Spinal cord (tissue), 10 donors: ENCODE measurements around the gene MAP4K3. TPM values are rescaled to one million over a fixed set of nuclear protein-coding genes. Genes with fewer than 3 reads are reported as not detected.
"Not testable (repeated sequence)": the region's sequence is repeated elsewhere in the genome, so short reads cannot be mapped to it uniquely, and the experiment has no call there.

Experiments used
- DNase-seq, 6 donors: peaks; one replicate each; pipeline versions ENCODE4 v3.0.0 to v3.0.0-alpha.2; 2013 to 2015; ENCODE audit warnings: low spot score in 6 of 6, low read depth in 4 of 6
- H3K27ac ChIP-seq: one replicate; pipeline ENCODE4 v1.5.1; 2013; ENCODE audit warnings: low read depth, low read length, control low read depth
- H3K27me3 ChIP-seq: one replicate; pipeline ENCODE4 v1.6.1; 2013; ENCODE audit warnings: low read length; ENCODE audit not compliant: control insufficient read depth, insufficient read depth
- H3K36me3 ChIP-seq: one replicate; pipeline ENCODE4 v1.6.1; 2013; ENCODE audit warnings: low read length; ENCODE audit not compliant: control insufficient read depth, insufficient read depth
- H3K4me1 ChIP-seq: one replicate; pipeline ENCODE4 v1.6.1; 2013; ENCODE audit warnings: low read length; ENCODE audit not compliant: control insufficient read depth, insufficient read depth
- H3K4me3 ChIP-seq: one replicate; pipeline ENCODE4 v1.5.1; 2013; ENCODE audit warnings: low read depth, low read length, control low read depth
- H3K9me3 ChIP-seq: one replicate; pipeline ENCODE4 v1.6.1; 2013; ENCODE audit warnings: low read length; ENCODE audit not compliant: control insufficient read depth, insufficient read depth
- WGBS: methylation state at CpG from one replicate; pipeline ENCODE4 v1.1.5; 2013; ENCODE audit warnings: missing lambda C conversion rate; ENCODE audit not compliant: insufficient coverage; 5-methylcytosine and 5-hydroxymethylcytosine counted together
- polyA plus RNA-seq, 2 donors: library from polyadenylated mRNA; unstranded; fragments of 120-200 nt; gene quantifications; one replicate each; pipeline ENCODE4 v1.2.1, GENCODE V29; 2013; ENCODE audit not compliant: insufficient read length in 2 of 2
- total RNA-seq, 2 donors: library from RNA; depleted of rRNA in 1 of 2; stranded (reverse); fragments of 120-200 nt in 1 of 2; fragments of >200 nt in 1 of 2; gene quantifications; one replicate each; pipeline versions ENCODE4 v1.2.3 to v1.2.4, GENCODE V29; 2013 to 2014
- donor health status: healthy.

The MAP4K3 gene
- total and polyA plus RNA-seq, 4 donors: 48.0 to 88.9 (median 58.9) TPM

GRCh38 chr2:39395313-39395712, 41.8 kb downstream of the MAP4K3 start:
- Histone ChIP-seq H3K36me3 (no peaks in the 10 kb centered on the region), H3K9me3 (no peaks in the 10 kb centered on the region), H3K4me3 (no peak overlapping the region), H3K4me1 (peaks cover 3% of the 10 kb centered on the region), H3K27ac (no peak overlapping the region), H3K27me3 (no peaks in the 10 kb centered on the region)
- 80% methylated on average over 1 of the region's 2 CpGs for WGBS
- no peak for DNase-seq

GRCh38 chr2:39394516-39394961, 42.5 kb downstream of the MAP4K3 start:
- Histone ChIP-seq H3K4me3 (no peak overlapping the region), H3K4me1 (peaks cover 3% of the 10 kb centered on the region), H3K27me3 (no peaks in the 10 kb centered on the region), H3K36me3 (no peaks in the 10 kb centered on the region), H3K27ac (no peak overlapping the region), H3K9me3 (no peaks in the 10 kb centered on the region)
- no peak for DNase-seq
- no CpG with 5 or more reads among the region's 5 CpGs for WGBS

GRCh38 chr2:39392672-39393071, 44.4 kb downstream of the MAP4K3 start:
- Histone ChIP-seq H3K4me1 (no peaks in the 10 kb centered on the region), H3K4me3 (no peak overlapping the region), H3K27me3 (no peaks in the 10 kb centered on the region), H3K36me3 (no peaks in the 10 kb centered on the region), H3K9me3 (no peaks in the 10 kb centered on the region), H3K27ac (no peak overlapping the region)
- DNase-seq: no peak
- WGBS: 0% methylated on average over 1 of the region's 2 CpGs

- WGBS: 50% methylated on average over 2 of the region's 4 CpGs
- no peak overlapping the region for H3K27ac ChIP-seq
- H3K4me3 ChIP-seq: no peak overlapping the region
- H3K9me3 ChIP-seq: no peaks in the 10 kb centered on the region
- no peak for DNase-seq
- no peaks in the 10 kb centered on the region for H3K4me1 ChIP-seq
- no peaks in the 10 kb centered on the region for H3K27me3 ChIP-seq
- no peaks in the 10 kb centered on the region for H3K36me3 ChIP-seq
These were observed 46.9 kb downstream of the MAP4K3 start for GRCh38 chr2:39390216-39390615.

- H3K27ac ChIP-seq: no peak overlapping the region
- no peak overlapping the region for H3K4me3 ChIP-seq
- H3K36me3 ChIP-seq: no peaks in the 10 kb centered on the region
- H3K4me1 ChIP-seq: no peaks in the 10 kb centered on the region
- DNase-seq: no peak
- no peaks in the 10 kb centered on the region for H3K9me3 ChIP-seq
- H3K27me3 ChIP-seq: no peaks in the 10 kb centered on the region
These were observed 51.0 kb downstream of the MAP4K3 start for GRCh38 chr2:39386064-39386463.

GRCh38 chr2:39385172-39385571, 51.9 kb downstream of the MAP4K3 start:
- no peak overlapping the region for H3K27ac ChIP-seq
- no peak for DNase-seq
- no peaks in the 10 kb centered on the region for H3K27me3 ChIP-seq
- H3K36me3 ChIP-seq: no peaks in the 10 kb centered on the region
- no CpG with 5 or more reads among the region's 2 CpGs for WGBS
- no peak overlapping the region for H3K4me3 ChIP-seq
- H3K9me3 ChIP-seq: no peaks in the 10 kb centered on the region
- H3K4me1 ChIP-seq: no peaks in the 10 kb centered on the region

- not testable (repeated sequence) for H3K4me1 ChIP-seq, H3K4me3 ChIP-seq, H3K27ac ChIP-seq, DNase-seq, H3K36me3 ChIP-seq, H3K27me3 ChIP-seq, H3K9me3 ChIP-seq
- over 99% methylated on average over 8 of the region's 11 CpGs for WGBS
These were observed 53.0 kb downstream of the MAP4K3 start for GRCh38 chr2:39384071-39384470.

- H3K27ac ChIP-seq: no peak overlapping the region
- H3K36me3 ChIP-seq: no peaks in the 10 kb centered on the region
- H3K9me3 ChIP-seq: no peaks in the 10 kb centered on the region
- H3K4me3 ChIP-seq: no peak overlapping the region
- WGBS: 92% methylated on average over 2 of the region's 6 CpGs
- no peaks in the 10 kb centered on the region for H3K4me1 ChIP-seq
- H3K27me3 ChIP-seq: no peaks in the 10 kb centered on the region
- no peak for DNase-seq
These were observed 53.9 kb downstream of the MAP4K3 start for GRCh38 chr2:39383146-39383545.

- Histone ChIP-seq H3K4me3 (no peak overlapping the region), H3K27ac (no peak overlapping the region), H3K4me1 (no peaks in the 10 kb centered on the region), H3K9me3 (no peaks in the 10 kb centered on the region), H3K27me3 (no peaks in the 10 kb centered on the region), H3K36me3 (no peaks in the 10 kb centered on the region)
- WGBS: 75% methylated on average over 4 of the region's 5 CpGs
- DNase-seq: no peak
These were observed 55.4 kb downstream of the MAP4K3 start for GRCh38 chr2:39381653-39382052.

- no peaks in the 10 kb centered on the region for H3K27me3 ChIP-seq
- H3K4me1 ChIP-seq: no peaks in the 10 kb centered on the region
- H3K36me3 ChIP-seq: no peaks in the 10 kb centered on the region
- no peak overlapping the region for H3K27ac ChIP-seq
- no peak overlapping the region for H3K4me3 ChIP-seq
- H3K9me3 ChIP-seq: no peaks in the 10 kb centered on the region
- no CpG with 5 or more reads among the region's 2 CpGs for WGBS
- DNase-seq: no peak
These were observed 56.4 kb downstream of the MAP4K3 start for GRCh38 chr2:39380525-39381150.
